GM23248 (cell line): Measurements from ENCODE around the gene ATP5F1C.

Experiments
- EZH2 ChIP-seq: fragments of 200-600 bp; sonication (generic); IDR thresholded peaks from 2 replicates; pipeline ENCODE4 v1.6.1; 2018; ENCODE audit warnings: antibody characterized with exemption, mild to moderate bottlenecking; ENCODE audit not compliant: insufficient read depth, poor library complexity, severe bottlenecking
- EZH2phosphoT487 ChIP-seq: fragments of 200-600 bp; sonication (generic); IDR thresholded peaks from 2 replicates; pipeline ENCODE4 v1.6.1; 2018; ENCODE audit warnings: antibody characterized with exemption, moderate library complexity, mild to moderate bottlenecking, low read depth; ENCODE audit not compliant: insufficient read depth

DNA sequence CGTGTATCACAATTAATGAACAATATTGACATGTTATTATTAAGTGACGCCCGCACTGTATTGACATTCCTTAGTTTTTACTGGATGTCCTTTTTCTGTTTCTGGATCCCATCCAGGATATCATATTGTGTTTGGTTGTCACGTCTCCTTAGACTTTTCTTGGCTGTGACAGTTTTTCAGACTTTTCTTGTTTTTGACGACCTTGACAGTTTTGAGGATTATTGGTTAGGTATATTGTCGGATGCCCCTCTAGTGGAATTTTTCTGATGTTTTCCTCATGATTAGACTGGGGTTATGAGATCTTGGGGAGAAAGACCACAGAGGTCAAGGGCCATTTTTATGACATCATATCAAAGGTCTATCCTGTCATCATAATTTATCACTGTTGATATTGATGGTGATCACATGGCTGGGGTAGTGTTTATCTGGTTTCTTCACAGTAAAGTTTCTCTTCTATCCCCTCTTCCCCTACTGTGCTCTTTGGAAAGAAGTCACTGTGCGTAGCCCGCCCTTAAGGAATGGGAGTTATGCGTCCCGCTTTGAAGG, 41.4 kb downstream of the ATP5F1C start:
- TF ChIP-seq EZH2 (no peak), EZH2phosphoT487 (no peak)
